Measurements from ENCODE around the gene CTXN1. TPM values are rescaled to one million over a fixed set of nuclear protein-coding genes. Genes with fewer than 3 reads are reported as not detected.
A peak's percentile ranks its signal among the peaks of the same experiment; 100 is the strongest.

Gene CTXN1
- total and polyA plus RNA-seq, 8 donors: 0.92 to 58.5 (median 2.2) TPM; not detected in 1

- Histone ChIP-seq H3K4me1 (peaks cover 58 to 89% (median 74%) of the 10 kb centered on the region in 4 donors), H3K9me3 (no peaks in the 10 kb centered on the region), H3K36me3 (peaks cover 13 to 20% (median 17%) of the 10 kb centered on the region in 4 donors), H3K4me3 (no peak overlapping the region), H3K27me3 (peaks cover 0 to 25% (median 17%) of the 10 kb centered on the region in 3 donors), H3K27ac (peak overlapping the region in 2 of 5 donors; percentile 86 to 89)
- TF ChIP-seq, protein P1, sequence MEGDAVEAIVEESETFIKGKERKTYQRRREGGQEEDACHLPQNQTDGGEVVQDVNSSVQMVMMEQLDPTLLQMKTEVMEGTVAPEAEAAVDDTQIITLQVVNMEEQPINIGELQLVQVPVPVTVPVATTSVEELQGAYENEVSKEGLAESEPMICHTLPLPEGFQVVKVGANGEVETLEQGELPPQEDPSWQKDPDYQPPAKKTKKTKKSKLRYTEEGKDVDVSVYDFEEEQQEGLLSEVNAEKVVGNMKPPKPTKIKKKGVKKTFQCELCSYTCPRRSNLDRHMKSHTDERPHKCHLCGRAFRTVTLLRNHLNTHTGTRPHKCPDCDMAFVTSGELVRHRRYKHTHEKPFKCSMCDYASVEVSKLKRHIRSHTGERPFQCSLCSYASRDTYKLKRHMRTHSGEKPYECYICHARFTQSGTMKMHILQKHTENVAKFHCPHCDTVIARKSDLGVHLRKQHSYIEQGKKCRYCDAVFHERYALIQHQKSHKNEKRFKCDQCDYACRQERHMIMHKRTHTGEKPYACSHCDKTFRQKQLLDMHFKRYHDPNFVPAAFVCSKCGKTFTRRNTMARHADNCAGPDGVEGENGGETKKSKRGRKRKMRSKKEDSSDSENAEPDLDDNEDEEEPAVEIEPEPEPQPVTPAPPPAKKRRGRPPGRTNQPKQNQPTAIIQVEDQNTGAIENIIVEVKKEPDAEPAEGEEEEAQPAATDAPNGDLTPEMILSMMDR (IDR thresholded peaks at IDR 0.05): no peak
- TF ChIP-seq POLR2AphosphoS5 (IDR thresholded peaks at IDR 0.05): no peak
- TF ChIP-seq POLR2A (IDR thresholded peaks at IDR 0.05): no peak
- TF ChIP-seq EP300 (IDR thresholded peaks at IDR 0.05): no peak
- 68 to 84% (median 81%) methylated on average over 24 to 31 of the region's 31 CpGs for WGBS, 5 donors
- peak in 1 of 2 donors; percentile 52 for DNase-seq
- intact Hi-C loops (cut with DNase I; ENCODE audit: low total_unique reads): loop anchor here (10.0 kb wide), 1 partner anchor 69 kb away; no protein-coding TSS in a partner anchor
Observed at GRCh38 chr19:7923295-7924191, 2.4 kb downstream of the CTXN1 start.

DNA sequence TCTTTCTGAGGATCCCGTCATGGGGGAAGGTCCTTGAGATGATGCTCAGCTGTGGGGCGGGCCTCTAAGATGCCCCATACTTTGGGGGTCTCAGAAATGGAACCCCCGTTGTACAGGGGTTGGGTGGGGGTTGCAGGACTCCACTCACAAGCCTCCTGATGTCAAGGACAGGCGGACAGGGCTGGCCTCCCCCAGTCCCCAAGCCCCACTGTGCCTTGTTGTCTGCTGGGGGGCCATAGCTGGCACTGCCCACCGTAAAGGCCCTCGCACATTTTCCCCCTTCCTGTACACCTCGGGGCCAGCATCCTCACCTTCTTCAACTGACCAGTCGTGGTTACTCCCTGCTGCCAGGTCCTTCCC, 3.1 kb downstream of the CTXN1 start:
- no peaks in the 10 kb centered on the region for H3K9me3 ChIP-seq
- peak overlapping the region in 2 of 5 donors; percentile 86 to 89 for H3K27ac ChIP-seq
- peaks cover 0 to 32% (median 25%) of the 10 kb centered on the region in 3 donors for H3K27me3 ChIP-seq
- no peak for DNase-seq
- H3K4me3 ChIP-seq: no peak overlapping the region
- peaks cover 55 to 89% (median 70%) of the 10 kb centered on the region in 4 donors for H3K4me1 ChIP-seq
- 80 to 92% (median 87%) methylated on average over 7 to 8 of the region's 8 CpGs for WGBS, 5 donors
- H3K36me3 ChIP-seq: peaks cover 13 to 20% (median 17%) of the 10 kb centered on the region in 4 donors
- TF ChIP-seq POLR2A (IDR thresholded peaks at IDR 0.05) (no peak), POLR2AphosphoS5 (IDR thresholded peaks at IDR 0.05) (no peak), EP300 (IDR thresholded peaks at IDR 0.05) (no peak)
- TF ChIP-seq, protein P1 (IDR thresholded peaks at IDR 0.05): no peak
- intact Hi-C loops (cut with DNase I; ENCODE audit: low total_unique reads): loop anchor here (10.0 kb wide), 1 partner anchor 68 kb away; no protein-coding TSS in a partner anchor

- H3K27me3 ChIP-seq: peaks cover 5 to 38% (median 31%) of the 10 kb centered on the region in 3 donors
- H3K4me3 ChIP-seq: peak overlapping the region in 2 of 4 donors; percentile 69 to 79
- H3K4me1 ChIP-seq: peaks cover 57 to 89% (median 72%) of the 10 kb centered on the region in 4 donors
- intact Hi-C loops (cut with DNase I; ENCODE audit: low total_unique reads): loop anchor here (10.0 kb wide), 1 partner anchor 67 kb away; no protein-coding TSS in a partner anchor
- H3K27ac ChIP-seq: peak overlapping the region in 3 of 5 donors; percentile 89 to 94 (median 94)
- H3K36me3 ChIP-seq: peaks cover 13 to 20% (median 17%) of the 10 kb centered on the region in 4 donors
- no peak for DNase-seq
- WGBS, 5 donors: 85 to 94% (median 91%) methylated on average over 13 to 31 of the region's 31 CpGs
- TF ChIP-seq EP300 (IDR thresholded peaks at IDR 0.05): no peak
- no peak for TF ChIP-seq POLR2A (IDR thresholded peaks at IDR 0.05)
- TF ChIP-seq POLR2AphosphoS5 (IDR thresholded peaks at IDR 0.05): no peak
- TF ChIP-seq, protein P1 (IDR thresholded peaks at IDR 0.05): no peak
- no peaks in the 10 kb centered on the region for H3K9me3 ChIP-seq
Observed at GRCh38 chr19:7921967-7922835, 3.7 kb downstream of the CTXN1 start.

Data from stomach (tissue), 9 donors.